K562 (cell line): ENCODE data around the gene MLX. TPM values are rescaled to one million over a fixed set of nuclear protein-coding genes. Genes with fewer than 3 reads are reported as not detected.

Experiments used
- ARID1B ChIP-seq: fragments of 450-650 bp; IDR thresholded peaks from 2 replicates; pipeline ENCODE4 v1.6.1; 2016; ENCODE audit warnings: antibody characterized with exemption, mild to moderate bottlenecking, inconsistent platforms
- BACH1 ChIP-seq: fragments of 200-800 bp; sonication (Bioruptor generic); IDR thresholded peaks from 2 replicates; pipeline ENCODE4 v1.6.1; 2016; ENCODE audit warnings: missing genetic modification characterization, missing compliant biosample characterization
- BHLHE40 ChIP-seq: IDR thresholded peaks from 2 replicates; pipeline ENCODE4 v1.6.1; 2011; ENCODE audit warnings: low read length, improper control_type of control experiment
- CBFA2T2 ChIP-seq: fragments of 450-650 bp; conservative IDR thresholded peaks from 2 replicates; pipeline ENCODE4 v1.6.1; 2017; ENCODE audit warnings: mild to moderate bottlenecking
- COPS2 ChIP-seq: fragments of 450-650 bp; conservative IDR thresholded peaks from 2 replicates; pipeline ENCODE4 v1.6.1; 2016; ENCODE audit warnings: mild to moderate bottlenecking, moderate library complexity
- DACH1 ChIP-seq: fragments of 450-650 bp; IDR thresholded peaks from 2 replicates; pipeline ENCODE4 v1.6.1; 2018; ENCODE audit not compliant: partially characterized antibody
- GATA2 ChIP-seq: sonication (generic); formaldehyde crosslinking; IDR thresholded peaks from 2 replicates; pipeline ENCODE4 v1.4.0; 2020; ENCODE audit warnings: mild to moderate bottlenecking, missing genetic modification reagents
- GATAD2B ChIP-seq: fragments of 450-650 bp; IDR thresholded peaks from 2 replicates; pipeline ENCODE4 v1.6.1; 2017; ENCODE audit warnings: mild to moderate bottlenecking, borderline replicate concordance
- HDAC2 ChIP-seq: fragments of 450-650 bp; IDR thresholded peaks from 2 replicates; pipeline ENCODE4 v1.6.1; 2016; ENCODE audit warnings: mild to moderate bottlenecking
- KLF13 ChIP-seq: fragments of 450-650 bp; IDR thresholded peaks from 2 replicates; pipeline ENCODE4 v1.6.1; 2016; ENCODE audit warnings: missing genetic modification characterization, low read depth, mild to moderate bottlenecking, missing compliant biosample characterization, moderate library complexity, borderline replicate concordance
- KLF16 ChIP-seq: IDR thresholded peaks from 2 replicates; pipeline ENCODE4 v1.6.1; 2016; ENCODE audit warnings: antibody characterized with exemption
- MAZ ChIP-seq, 2 experiments: fragments of 450-650 bp in 1 of 2; sonication (generic) in 1 of 2; formaldehyde crosslinking; IDR thresholded peaks in 1 of 2; conservative IDR thresholded peaks in 1 of 2; 2 replicates each; pipeline versions ENCODE4 v1.4.0 to v1.5.0; 2020; ENCODE audit warnings: mild to moderate bottlenecking in 1 of 2, missing genetic modification reagents in 1 of 2
- NRF1 ChIP-seq, 2 experiments: fragments of 450-650 bp; IDR thresholded peaks in 1 of 2; conservative IDR thresholded peaks in 1 of 2; 2 replicates each; pipeline ENCODE4 v1.6.1; 2014; ENCODE audit warnings: mild to moderate bottlenecking in 2 of 2
- SMARCA4 ChIP-seq: fragments of 450-650 bp; IDR thresholded peaks from 2 replicates; pipeline ENCODE4 v1.6.1; 2016
- SPI1 ChIP-seq: IDR thresholded peaks from 2 replicates; pipeline ENCODE4 v1.6.1; 2011; ENCODE audit warnings: low read depth, low read length, control low read depth, borderline replicate concordance
- TAF15 ChIP-seq: fragments of 200-400 bp; formaldehyde crosslinking; IDR thresholded peaks from 2 replicates; pipeline ENCODE4 v1.6.1; 2017; ENCODE audit warnings: mild to moderate bottlenecking, low read depth, low read length, moderate library complexity
- TAL1 ChIP-seq: fragments of 450-650 bp; IDR thresholded peaks from 2 replicates; pipeline ENCODE4 v1.6.1; 2016; ENCODE audit warnings: mild to moderate bottlenecking
- TCF3 ChIP-seq: sonication (generic); formaldehyde crosslinking; IDR thresholded peaks from 2 replicates; pipeline ENCODE4 v1.4.0; 2020; ENCODE audit warnings: mild to moderate bottlenecking, missing genetic modification reagents
- YY1 ChIP-seq, 3 experiments: IDR thresholded peaks; 2 replicates each; pipeline ENCODE4 v1.6.1; 2011; ENCODE audit warnings: low read length in 2 of 3, mild to moderate bottlenecking in 2 of 3, moderate library complexity in 2 of 3, borderline replicate concordance in 1 of 3, control low read depth in 1 of 3, low read depth in 1 of 3; ENCODE audit not compliant: insufficient read depth in 3 of 3, insufficient replicate concordance in 2 of 3, control insufficient read depth in 1 of 3, insufficient read length in 1 of 3; ENCODE audit errors: extremely low read depth in 1 of 3
- polyA plus RNA-seq, 8 experiments: library from polyadenylated mRNA; depleted of rRNA in 4 of 8; stranded (reverse) in 5 of 8; unstranded in 3 of 8; fragments of >200 nt; fragmentation: Nextera tagmentation in 2 of 8; fragmentation: Illumina TruSeq in 1 of 8; extraction: Ambion mirVana in 2 of 8; extraction: Trizol in 1 of 8; gene quantifications; 2 replicates each; pipeline versions ENCODE4 v1.2.1 to v1.2.3, GENCODE V29; 2011 to 2014; ENCODE audit warnings: inconsistent platforms in 1 of 8, missing spikeins in 1 of 8
- total RNA-seq, 7 experiments: library from RNA; depleted of rRNA in 6 of 7; stranded (reverse); fragments of >200 nt in 6 of 7; fragmentation: Illumina TruSeq in 2 of 7; extraction: Trizol in 2 of 7; gene quantifications; 2 replicates each; pipeline versions ENCODE4 v1.2.1 to v1.2.3, GENCODE V29; 2011 to 2021; ENCODE audit warnings: low replicate concordance in 1 of 7
- TF ChIP-seq, protein P1 (sequence below), 2 experiments: IDR thresholded peaks in 1 of 2; conservative IDR thresholded peaks in 1 of 2; 2 replicates each; pipeline ENCODE4 v1.6.1; 2016; ENCODE audit warnings: low read depth in 2 of 2, mild to moderate bottlenecking in 1 of 2, missing compliant biosample characterization in 1 of 2, missing genetic modification characterization in 1 of 2, moderate library complexity in 1 of 2
- TF ChIP-seq, protein P2 (sequence below): fragments of 450-650 bp; formaldehyde crosslinking; conservative IDR thresholded peaks from 2 replicates; pipeline ENCODE4 v1.4.0; 2022; ENCODE audit warnings: mild to moderate bottlenecking, missing genetic modification characterization
- TF ChIP-seq, protein P3 (sequence below): fragments of 450-650 bp; IDR thresholded peaks from 2 replicates; pipeline ENCODE4 v1.6.1; 2016; ENCODE audit warnings: antibody characterized with exemption

The MLX gene
- total and polyA plus RNA-seq, 9 of the 15 experiments (the other 6 are each of a cell fraction or from before 2014, with no cell fraction given) = 42.9 to 100 (median 58.9) TPM

DNA sequence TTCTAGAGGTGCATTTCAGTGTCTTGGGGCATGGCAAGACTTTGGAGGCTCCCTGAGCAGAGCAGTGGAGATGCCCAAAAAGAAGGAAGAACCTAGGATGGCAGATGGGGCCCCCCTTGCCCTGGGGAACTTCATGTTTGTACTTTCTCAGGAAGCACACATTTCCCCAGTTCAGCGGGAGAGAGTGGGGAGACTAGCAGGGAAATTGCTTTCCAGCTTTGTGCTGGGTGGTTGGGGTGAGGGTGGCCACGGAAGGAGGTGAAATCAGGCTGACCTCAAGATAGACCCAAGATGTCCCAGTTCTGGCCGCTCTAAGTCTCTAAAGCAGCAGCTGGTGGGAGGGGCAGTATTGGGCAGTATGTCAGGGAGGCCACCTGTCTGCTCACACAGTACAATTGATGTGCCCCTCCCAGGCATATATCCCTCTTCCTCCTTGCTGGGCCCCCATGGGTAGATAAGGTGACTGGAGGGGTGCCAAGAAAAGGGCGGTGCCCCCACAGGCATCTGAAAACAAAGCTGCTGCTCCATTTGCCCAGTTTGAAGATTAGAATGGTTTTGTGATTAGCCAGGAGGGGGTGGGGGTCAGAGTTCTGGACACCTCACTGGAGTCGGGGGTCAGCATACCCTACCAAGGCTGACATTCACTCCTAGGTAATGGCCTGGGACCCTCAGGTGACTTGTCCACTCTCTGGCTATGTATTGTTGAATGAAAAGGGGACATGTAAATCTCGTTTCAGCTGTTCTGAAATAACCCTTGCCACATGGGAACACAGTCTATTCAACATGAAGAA is 48.0 kb upstream of the MLX start (continued):
- TF ChIP-seq YY1 (IDR thresholded peaks at IDR 0.05; ENCODE audit: borderline replicate concordance in 1 of 3, control insufficient read depth in 1 of 3, extremely low read depth in 1 of 3, insufficient read depth in 3 of 3, insufficient read length in 1 of 3, insufficient replicate concordance in 2 of 3, low read depth in 1 of 3, low read length in 2 of 3) (no peak), GATA2 (peak; percentile 40; the same call in 1 of the 2 replicates), GATAD2B (0 out of 2 replicates have a peak, but pooled peaks have one; percentile 26), COPS2 (no peak), ARID1B (peak; percentile 77), MAZ (CRISPR knock-in tag; conservative IDR thresholded peaks at IDR 0.05 in 1 of 2, IDR thresholded peaks at IDR 0.05 in 1 of 2) (peak; percentile 72 to 76), BHLHE40 (peak; percentile 42; the same call in 1 of the 2 replicates), KLF16 (peak; percentile 75), CBFA2T2 (peak; percentile 84), TCF3 (CRISPR knock-in tag) (peak; percentile 57), BACH1 (tag) (peak; percentile 25; the same call in 1 of the 2 replicates), TAL1 (peak; percentile 55; the same call in 1 of the 2 replicates), NRF1 (conservative IDR thresholded peaks at IDR 0.05 in 1 of 2, IDR thresholded peaks at IDR 0.05 in 1 of 2) (0 out of 4 replicates have a peak, but pooled peaks have one; percentile 24 to 35), SMARCA4 (peak; percentile 50), TAF15 (no peak), DACH1 (peak; percentile 18), HDAC2 (peak; percentile 59), SPI1 (peak; percentile 44; the same call in 1 of the 2 replicates), KLF13 (peak; percentile 66; the same call in 1 of the 2 replicates)
- TF ChIP-seq, protein P1, sequence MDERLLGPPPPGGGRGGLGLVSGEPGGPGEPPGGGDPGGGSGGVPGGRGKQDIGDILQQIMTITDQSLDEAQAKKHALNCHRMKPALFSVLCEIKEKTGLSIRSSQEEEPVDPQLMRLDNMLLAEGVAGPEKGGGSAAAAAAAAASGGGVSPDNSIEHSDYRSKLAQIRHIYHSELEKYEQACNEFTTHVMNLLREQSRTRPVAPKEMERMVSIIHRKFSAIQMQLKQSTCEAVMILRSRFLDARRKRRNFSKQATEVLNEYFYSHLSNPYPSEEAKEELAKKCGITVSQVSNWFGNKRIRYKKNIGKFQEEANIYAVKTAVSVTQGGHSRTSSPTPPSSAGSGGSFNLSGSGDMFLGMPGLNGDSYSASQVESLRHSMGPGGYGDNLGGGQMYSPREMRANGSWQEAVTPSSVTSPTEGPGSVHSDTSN (CRISPR knock-in tag; IDR thresholded peaks at IDR 0.05; ENCODE audit: low read depth) = no peak
- TF ChIP-seq, protein P1 (tag; conservative IDR thresholded peaks at IDR 0.05; ENCODE audit: low read depth) = peak; percentile 65
- TF ChIP-seq, protein P2, sequence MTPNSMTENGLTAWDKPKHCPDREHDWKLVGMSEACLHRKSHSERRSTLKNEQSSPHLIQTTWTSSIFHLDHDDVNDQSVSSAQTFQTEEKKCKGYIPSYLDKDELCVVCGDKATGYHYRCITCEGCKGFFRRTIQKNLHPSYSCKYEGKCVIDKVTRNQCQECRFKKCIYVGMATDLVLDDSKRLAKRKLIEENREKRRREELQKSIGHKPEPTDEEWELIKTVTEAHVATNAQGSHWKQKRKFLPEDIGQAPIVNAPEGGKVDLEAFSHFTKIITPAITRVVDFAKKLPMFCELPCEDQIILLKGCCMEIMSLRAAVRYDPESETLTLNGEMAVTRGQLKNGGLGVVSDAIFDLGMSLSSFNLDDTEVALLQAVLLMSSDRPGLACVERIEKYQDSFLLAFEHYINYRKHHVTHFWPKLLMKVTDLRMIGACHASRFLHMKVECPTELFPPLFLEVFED = peak; percentile 50; the same call in 1 of the 2 replicates
- TF ChIP-seq, protein P3, sequence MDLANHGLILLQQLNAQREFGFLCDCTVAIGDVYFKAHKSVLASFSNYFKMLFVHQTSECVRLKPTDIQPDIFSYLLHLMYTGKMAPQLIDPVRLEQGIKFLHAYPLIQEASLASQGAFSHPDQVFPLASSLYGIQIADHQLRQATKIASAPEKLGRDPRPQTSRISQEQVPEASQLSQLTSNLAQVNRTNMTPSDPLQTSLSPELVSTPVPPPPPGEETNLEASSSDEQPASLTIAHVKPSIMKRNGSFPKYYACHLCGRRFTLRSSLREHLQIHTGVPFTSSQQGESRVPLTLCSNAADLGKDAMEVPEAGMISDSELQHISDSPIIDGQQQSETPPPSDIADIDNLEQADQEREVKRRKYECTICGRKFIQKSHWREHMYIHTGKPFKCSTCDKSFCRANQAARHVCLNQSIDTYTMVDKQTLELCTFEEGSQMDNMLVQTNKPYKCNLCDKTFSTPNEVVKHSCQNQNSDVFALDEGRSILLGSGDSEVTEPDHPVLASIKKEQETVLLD = peak; percentile 50; the same call in 1 of the 2 replicates
